ENCODE measurements around the gene BCAS3.

GRCh38 chr17:61338874-61339478 is 661.3 kb downstream of the BCAS3 start:
- TF ChIP-seq MAX (IDR thresholded peaks at IDR 0.05) (no peak), REST (IDR thresholded peaks at IDR 0.05) (no peak)
